Calu3 (cell line): Measurements from ENCODE around the gene XPO6. TPM values are rescaled to one million over a fixed set of nuclear protein-coding genes. Genes with fewer than 3 reads are reported as not detected.

Experiments
- BruUV-seq: library from RNA; stranded (reverse); fragments of 400-500 nt; replicated peaks from 2 replicates; lab custom pipeline; 2021; lab: Mats Ljungman, UMichigan
- CTCF ChIA-PET: fragments of 300-600 bp; sonication (Branson Sonifier 250); formaldehyde crosslinking; loops from one replicate; lab custom pipeline; 2022; ENCODE audit warnings: antibody characterized with exemption; lab: Charles Lee
- DNase-seq: peaks from one replicate; pipeline ENCODE4 v3.0.0; 2022
- H3K27ac Mint-ChIP-seq: one replicate; pipeline ENCODE4 v1.8.0; 2022; ENCODE audit warnings: mixed read lengths; ENCODE audit not compliant: unreplicated experiment
- H3K27me3 Mint-ChIP-seq: one replicate; pipeline ENCODE4 v1.8.0; 2022; ENCODE audit warnings: mixed read lengths; ENCODE audit not compliant: unreplicated experiment
- H3K36me3 Mint-ChIP-seq: one replicate; pipeline ENCODE4 v1.8.0; 2022; ENCODE audit warnings: mild to moderate bottlenecking, moderate library complexity, mixed read lengths; ENCODE audit not compliant: insufficient read depth, unreplicated experiment
- H3K4me1 Mint-ChIP-seq: one replicate; pipeline ENCODE4 v1.8.0; 2022; ENCODE audit warnings: mild to moderate bottlenecking, low read depth, mixed read lengths; ENCODE audit not compliant: unreplicated experiment
- H3K4me3 Mint-ChIP-seq: one replicate; pipeline ENCODE4 v1.8.0; 2022; ENCODE audit warnings: mild to moderate bottlenecking, low read depth, moderate library complexity, mixed read lengths; ENCODE audit not compliant: unreplicated experiment
- H3K9me3 Mint-ChIP-seq: one replicate; pipeline ENCODE4 v1.8.0; 2022; ENCODE audit warnings: low read depth, mixed read lengths; ENCODE audit not compliant: unreplicated experiment
- intact Hi-C: fragments of 100-400 bp; cut with micrococcal nuclease; formaldehyde crosslinking; loops from one replicate; pipeline ENCODE4 v1.10.0; 2022; ENCODE audit not compliant: unreplicated experiment
- total RNA-seq: library from RNA; stranded (reverse); gene quantifications from 2 replicates; pipeline ENCODE4 v1.2.3, GENCODE V29; 2022
- TF ChIP-seq, protein P1 (sequence below): fragments of 200-600 bp; IDR thresholded peaks from one replicate; pipeline ENCODE4 v1.8.0; 2022; ENCODE audit warnings: antibody characterized with exemption; ENCODE audit not compliant: unreplicated experiment

XPO6 gene
- total RNA-seq, 1 experiment from 2014 or later = 149 TPM

DNA sequence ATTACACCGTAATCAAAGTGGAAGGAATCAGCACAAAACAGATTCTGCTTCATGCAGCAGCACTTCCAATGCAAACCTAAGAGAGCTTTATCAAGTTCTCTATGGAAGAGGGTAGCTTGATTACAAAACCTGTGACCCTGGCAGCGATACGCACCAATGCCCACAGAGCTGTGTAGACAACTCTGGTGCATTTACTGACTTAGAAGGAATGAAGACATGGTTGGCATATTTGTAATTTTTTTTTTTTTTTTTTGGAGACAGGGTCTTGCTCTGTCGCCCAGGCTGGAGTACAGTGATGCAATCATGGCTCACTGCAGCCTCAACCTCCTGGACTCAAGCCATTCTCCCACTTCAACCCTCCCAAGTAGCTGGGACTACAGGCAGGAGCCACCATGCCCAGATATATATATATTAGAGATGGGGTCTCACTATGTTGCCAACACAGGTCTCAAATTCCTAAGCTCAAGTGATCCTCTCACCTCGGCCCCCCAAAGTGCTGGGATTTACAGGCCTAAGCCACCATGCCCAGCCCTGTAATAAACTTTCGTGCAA lies 49.4 kb downstream of the XPO6 start:
- TF ChIP-seq, protein P1, sequence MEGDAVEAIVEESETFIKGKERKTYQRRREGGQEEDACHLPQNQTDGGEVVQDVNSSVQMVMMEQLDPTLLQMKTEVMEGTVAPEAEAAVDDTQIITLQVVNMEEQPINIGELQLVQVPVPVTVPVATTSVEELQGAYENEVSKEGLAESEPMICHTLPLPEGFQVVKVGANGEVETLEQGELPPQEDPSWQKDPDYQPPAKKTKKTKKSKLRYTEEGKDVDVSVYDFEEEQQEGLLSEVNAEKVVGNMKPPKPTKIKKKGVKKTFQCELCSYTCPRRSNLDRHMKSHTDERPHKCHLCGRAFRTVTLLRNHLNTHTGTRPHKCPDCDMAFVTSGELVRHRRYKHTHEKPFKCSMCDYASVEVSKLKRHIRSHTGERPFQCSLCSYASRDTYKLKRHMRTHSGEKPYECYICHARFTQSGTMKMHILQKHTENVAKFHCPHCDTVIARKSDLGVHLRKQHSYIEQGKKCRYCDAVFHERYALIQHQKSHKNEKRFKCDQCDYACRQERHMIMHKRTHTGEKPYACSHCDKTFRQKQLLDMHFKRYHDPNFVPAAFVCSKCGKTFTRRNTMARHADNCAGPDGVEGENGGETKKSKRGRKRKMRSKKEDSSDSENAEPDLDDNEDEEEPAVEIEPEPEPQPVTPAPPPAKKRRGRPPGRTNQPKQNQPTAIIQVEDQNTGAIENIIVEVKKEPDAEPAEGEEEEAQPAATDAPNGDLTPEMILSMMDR = no peak
- CTCF ChIA-PET = no interaction called here
- Mint-ChIP-seq H3K36me3 (peaks cover 18% of the 10 kb centered on the region), H3K9me3 (no peaks in the 10 kb centered on the region), H3K27ac (no peak overlapping the region), H3K4me3 (no peak overlapping the region), H3K27me3 (no peaks in the 10 kb centered on the region), H3K4me1 (peaks cover 11% of the 10 kb centered on the region)
- no peak for DNase-seq
- intact Hi-C loops = no loop called here
- BruUV-seq = no TSS peak

DNA sequence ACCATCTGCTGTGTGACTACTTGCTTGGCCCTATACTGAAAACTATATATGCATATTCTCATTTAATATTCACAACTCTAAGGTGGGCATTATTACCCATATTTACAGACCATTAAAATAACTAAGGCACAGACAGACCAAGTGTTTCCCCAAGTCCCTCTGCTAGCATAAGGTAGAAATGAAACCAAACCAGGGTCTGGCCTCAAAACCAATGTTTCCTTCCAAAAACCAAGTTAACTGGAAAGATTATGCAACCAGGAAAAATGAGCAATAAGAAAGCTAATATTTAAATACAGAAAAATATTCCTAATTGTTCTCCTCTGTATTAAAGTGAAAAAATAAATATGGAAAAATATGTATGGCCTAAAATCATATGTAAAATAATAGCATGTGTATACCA lies 50.1 kb downstream of the XPO6 start:
- CTCF ChIA-PET = no interaction called here
- no peak for DNase-seq
- H3K9me3 Mint-ChIP-seq = no peaks in the 10 kb centered on the region
- intact Hi-C loops = no loop called here
- no peak overlapping the region for H3K27ac Mint-ChIP-seq
- no TSS peak for BruUV-seq
- peaks cover 3% of the 10 kb centered on the region for H3K4me1 Mint-ChIP-seq
- peaks cover 13% of the 10 kb centered on the region for H3K36me3 Mint-ChIP-seq
- no peak overlapping the region for H3K4me3 Mint-ChIP-seq
- H3K27me3 Mint-ChIP-seq = no peaks in the 10 kb centered on the region
- TF ChIP-seq, protein P1 = no peak

DNA sequence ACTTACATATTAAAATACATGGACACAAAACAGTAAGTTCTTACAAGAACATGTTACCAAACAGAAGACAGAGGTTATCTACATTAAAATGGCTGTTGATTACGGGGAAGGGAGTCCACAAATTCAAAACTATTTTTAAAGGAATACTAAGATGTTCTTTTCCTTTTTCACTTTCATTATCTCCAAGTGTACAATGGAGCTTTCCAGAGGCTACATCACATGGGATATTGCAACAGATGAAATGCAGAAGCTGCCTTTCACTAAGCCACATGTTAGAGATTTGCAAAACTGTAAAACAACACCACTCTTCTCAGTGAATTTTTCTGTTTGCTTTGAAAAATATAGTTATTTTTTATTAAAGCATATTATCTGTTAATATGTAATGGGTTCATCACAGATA lies 53.6 kb downstream of the XPO6 start:
- CTCF ChIA-PET = no interaction called here
- Mint-ChIP-seq H3K9me3 (no peaks in the 10 kb centered on the region), H3K36me3 (peaks cover 25% of the 10 kb centered on the region), H3K27ac (no peak overlapping the region), H3K27me3 (no peaks in the 10 kb centered on the region), H3K4me3 (no peak overlapping the region), H3K4me1 (no peaks in the 10 kb centered on the region)
- DNase-seq = no peak
- TF ChIP-seq, protein P1 = no peak
- intact Hi-C loops = no loop called here
- BruUV-seq = no TSS peak

DNA sequence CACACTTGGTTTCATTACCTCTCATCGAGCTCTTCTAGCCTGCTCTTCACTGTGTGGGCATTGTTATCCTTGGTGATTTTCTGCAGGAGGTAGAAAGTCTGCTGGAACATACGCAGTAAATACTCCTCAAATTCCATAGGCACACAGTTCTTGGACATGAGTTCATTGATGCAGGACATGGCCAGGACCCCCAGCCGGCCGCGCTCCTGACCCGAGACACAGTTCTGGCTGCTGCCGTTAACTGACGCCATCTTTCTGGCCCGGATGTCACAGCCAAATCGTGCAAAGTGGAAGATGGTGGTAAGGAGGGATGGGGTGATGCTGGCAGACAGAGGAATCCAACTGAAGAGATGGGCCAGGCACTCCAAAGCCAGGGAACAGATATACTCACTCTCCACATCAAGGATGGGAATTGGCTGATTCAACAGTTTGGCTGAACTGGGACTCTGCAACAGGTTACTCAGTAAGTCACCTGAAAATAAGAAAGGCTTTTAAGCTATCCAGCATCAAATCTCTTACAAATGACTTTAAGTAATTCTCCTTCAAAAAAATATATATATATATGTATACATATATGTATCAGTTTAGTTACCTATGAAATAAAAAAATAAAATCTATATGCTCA lies 55.6 kb downstream of the XPO6 start:
- no TSS peak for BruUV-seq
- DNase-seq = no peak
- CTCF ChIA-PET = no interaction called here
- no peak overlapping the region for H3K4me3 Mint-ChIP-seq
- TF ChIP-seq, protein P1 = no peak
- no peaks in the 10 kb centered on the region for H3K9me3 Mint-ChIP-seq
- no peak overlapping the region for H3K27ac Mint-ChIP-seq
- no peaks in the 10 kb centered on the region for H3K4me1 Mint-ChIP-seq
- H3K27me3 Mint-ChIP-seq = no peaks in the 10 kb centered on the region
- peaks cover 30% of the 10 kb centered on the region for H3K36me3 Mint-ChIP-seq
- intact Hi-C loops = no loop called here
